ENCODE results near the gene TMEM233. TPM values are rescaled to one million over a fixed set of nuclear protein-coding genes. Genes with fewer than 3 reads are reported as not detected.
"Not testable (repeated sequence)": the region's sequence is repeated elsewhere in the genome, so short reads cannot be mapped to it uniquely, and the experiment has no call there.

TMEM233 gene
- total RNA-seq, 1 donor from 2014 or later = not detected

- Mint-ChIP-seq H3K9me3 (ENCODE audit: low read depth) (peaks cover 4% of the 10 kb centered on the region), H3K4me1 (ENCODE audit: low read depth) (no peaks in the 10 kb centered on the region), H3K27ac (ENCODE audit: unreplicated experiment) (no peak overlapping the region), H3K4me3 (ENCODE audit: unreplicated experiment) (no peak overlapping the region), H3K36me3 (ENCODE audit: low read depth) (no peaks in the 10 kb centered on the region), H3K27me3 (ENCODE audit: low read depth) (peaks cover 9% of the 10 kb centered on the region)
- DNase-seq (ENCODE audit: low spot score) = no peak
- TF ChIP-seq, protein P1, sequence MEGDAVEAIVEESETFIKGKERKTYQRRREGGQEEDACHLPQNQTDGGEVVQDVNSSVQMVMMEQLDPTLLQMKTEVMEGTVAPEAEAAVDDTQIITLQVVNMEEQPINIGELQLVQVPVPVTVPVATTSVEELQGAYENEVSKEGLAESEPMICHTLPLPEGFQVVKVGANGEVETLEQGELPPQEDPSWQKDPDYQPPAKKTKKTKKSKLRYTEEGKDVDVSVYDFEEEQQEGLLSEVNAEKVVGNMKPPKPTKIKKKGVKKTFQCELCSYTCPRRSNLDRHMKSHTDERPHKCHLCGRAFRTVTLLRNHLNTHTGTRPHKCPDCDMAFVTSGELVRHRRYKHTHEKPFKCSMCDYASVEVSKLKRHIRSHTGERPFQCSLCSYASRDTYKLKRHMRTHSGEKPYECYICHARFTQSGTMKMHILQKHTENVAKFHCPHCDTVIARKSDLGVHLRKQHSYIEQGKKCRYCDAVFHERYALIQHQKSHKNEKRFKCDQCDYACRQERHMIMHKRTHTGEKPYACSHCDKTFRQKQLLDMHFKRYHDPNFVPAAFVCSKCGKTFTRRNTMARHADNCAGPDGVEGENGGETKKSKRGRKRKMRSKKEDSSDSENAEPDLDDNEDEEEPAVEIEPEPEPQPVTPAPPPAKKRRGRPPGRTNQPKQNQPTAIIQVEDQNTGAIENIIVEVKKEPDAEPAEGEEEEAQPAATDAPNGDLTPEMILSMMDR (IDR thresholded peaks at IDR 0.05) = no peak
Observed at GRCh38 chr12:119644930-119645329, 51.4 kb downstream of the TMEM233 start.

DNA sequence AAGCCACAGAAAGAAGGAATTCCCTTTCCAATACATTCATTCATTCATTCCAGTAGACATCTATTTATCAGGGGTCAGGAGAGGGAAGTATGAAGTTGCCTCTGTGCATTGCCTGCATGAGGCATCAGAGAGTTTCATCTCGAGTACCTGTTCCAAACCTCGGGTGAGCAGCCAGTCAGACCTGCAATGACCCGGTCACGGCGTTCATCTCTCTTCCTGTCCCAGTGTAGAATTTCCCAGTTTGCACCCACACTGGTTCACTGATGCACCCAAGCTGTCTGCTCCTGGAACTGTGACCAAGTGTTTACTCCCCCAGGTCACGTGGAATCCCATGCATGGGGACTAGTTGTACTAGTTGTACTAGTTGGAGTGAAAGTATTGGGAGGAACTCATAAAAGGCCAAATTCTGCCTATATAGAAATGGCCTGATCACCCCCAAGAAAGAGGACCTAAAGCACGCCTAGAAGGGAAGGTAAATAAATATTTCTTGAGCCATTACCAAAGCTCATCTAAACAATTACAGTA is 52.0 kb downstream of the TMEM233 start:
- H3K4me3 Mint-ChIP-seq (ENCODE audit: unreplicated experiment) = no peak overlapping the region
- H3K4me1 Mint-ChIP-seq (ENCODE audit: low read depth) = no peaks in the 10 kb centered on the region
- peaks cover 7% of the 10 kb centered on the region for H3K27me3 Mint-ChIP-seq (ENCODE audit: low read depth)
- peaks cover 4% of the 10 kb centered on the region for H3K9me3 Mint-ChIP-seq (ENCODE audit: low read depth)
- DNase-seq (ENCODE audit: low spot score) = no peak
- H3K27ac Mint-ChIP-seq (ENCODE audit: unreplicated experiment) = no peak overlapping the region
- TF ChIP-seq, protein P1 (IDR thresholded peaks at IDR 0.05) = no peak
- no peaks in the 10 kb centered on the region for H3K36me3 Mint-ChIP-seq (ENCODE audit: low read depth)

GRCh38 chr12:119649202-119649808 is 55.7 kb downstream of the TMEM233 start:
- H3K4me1 Mint-ChIP-seq (ENCODE audit: low read depth) = no peaks in the 10 kb centered on the region
- no peak overlapping the region for H3K4me3 Mint-ChIP-seq (ENCODE audit: unreplicated experiment)
- H3K27ac Mint-ChIP-seq (ENCODE audit: unreplicated experiment) = no peak overlapping the region
- H3K9me3 Mint-ChIP-seq (ENCODE audit: low read depth) = peaks cover 27% of the 10 kb centered on the region
- no peak for DNase-seq (ENCODE audit: low spot score)
- no peaks in the 10 kb centered on the region for H3K36me3 Mint-ChIP-seq (ENCODE audit: low read depth)
- TF ChIP-seq, protein P1 (IDR thresholded peaks at IDR 0.05) = peak; percentile 75
- peaks cover 5% of the 10 kb centered on the region for H3K27me3 Mint-ChIP-seq (ENCODE audit: low read depth)

DNA sequence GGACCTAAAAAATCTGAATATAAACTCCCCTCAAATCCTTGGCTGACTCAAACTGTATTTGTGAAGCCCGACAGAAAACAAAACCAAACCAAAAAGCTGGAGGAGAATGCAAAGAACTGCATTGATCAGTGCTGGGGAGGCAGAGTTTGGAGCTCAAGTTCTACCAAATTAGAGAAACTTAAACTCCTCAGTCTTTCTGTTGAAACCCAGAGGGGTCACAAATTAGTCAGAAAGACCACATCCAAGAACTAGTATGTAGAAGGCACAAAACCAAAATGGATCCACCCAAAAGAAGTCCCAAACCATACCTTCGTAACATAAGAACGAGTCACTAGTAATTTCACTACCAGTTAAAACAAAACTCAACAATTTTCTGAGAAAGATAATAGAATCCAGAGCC is 59.1 kb downstream of the TMEM233 start:
- TF ChIP-seq, protein P1 (IDR thresholded peaks at IDR 0.05) = no peak
- Mint-ChIP-seq H3K27me3 (ENCODE audit: low read depth) (peaks cover 4% of the 10 kb centered on the region), H3K27ac (ENCODE audit: unreplicated experiment) (no peak overlapping the region), H3K4me1 (ENCODE audit: low read depth) (no peaks in the 10 kb centered on the region), H3K36me3 (ENCODE audit: low read depth) (no peaks in the 10 kb centered on the region), H3K4me3 (ENCODE audit: unreplicated experiment) (no peak overlapping the region), H3K9me3 (ENCODE audit: low read depth) (peaks cover 25% of the 10 kb centered on the region)
- no peak for DNase-seq (ENCODE audit: low spot score)

GRCh38 chr12:119657001-119657400 is 63.4 kb downstream of the TMEM233 start:
- not testable (repeated sequence) for DNase-seq (ENCODE audit: low spot score); H3K36me3 Mint-ChIP-seq (ENCODE audit: low read depth); H3K27ac Mint-ChIP-seq (ENCODE audit: unreplicated experiment); H3K4me1 Mint-ChIP-seq (ENCODE audit: low read depth); H3K4me3 Mint-ChIP-seq (ENCODE audit: unreplicated experiment)
- peaks cover 22% of the 10 kb centered on the region for H3K9me3 Mint-ChIP-seq (ENCODE audit: low read depth)
- H3K27me3 Mint-ChIP-seq (ENCODE audit: low read depth) = peaks cover 11% of the 10 kb centered on the region

DNA sequence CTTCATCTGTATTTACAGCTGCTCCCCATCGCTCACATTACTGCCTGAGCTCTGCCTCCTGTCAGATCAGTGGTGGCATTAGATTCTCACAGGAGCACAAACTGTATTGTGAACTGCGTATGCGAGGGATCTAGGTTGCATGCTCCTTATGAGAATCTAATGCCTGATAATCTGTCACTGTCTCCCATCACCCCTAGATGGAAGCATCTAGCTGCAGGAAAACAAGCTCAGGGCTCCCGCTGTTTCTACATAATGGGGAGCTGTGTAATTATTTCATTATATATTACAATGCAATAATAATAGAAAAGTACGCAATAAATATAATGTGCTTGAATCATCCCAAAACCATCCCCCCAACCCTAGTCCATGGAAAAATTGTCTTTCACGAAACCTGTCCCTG is 64.6 kb downstream of the TMEM233 start:
- Mint-ChIP-seq H3K27me3 (ENCODE audit: low read depth) (peaks cover 18% of the 10 kb centered on the region), H3K9me3 (ENCODE audit: low read depth) (peaks cover 13% of the 10 kb centered on the region)
- H3K4me3 Mint-ChIP-seq (ENCODE audit: unreplicated experiment); H3K4me1 Mint-ChIP-seq (ENCODE audit: low read depth); H3K27ac Mint-ChIP-seq (ENCODE audit: unreplicated experiment); DNase-seq (ENCODE audit: low spot score); H3K36me3 Mint-ChIP-seq (ENCODE audit: low read depth): not testable (repeated sequence)

Data from chondrocyte (in vitro differentiated cells).